Ramos (cell line): ENCODE measurements around the gene IGFN1.
"Not testable (repeated sequence)": the region's sequence is repeated elsewhere in the genome, so short reads cannot be mapped to it uniquely, and the experiment has no call there.

Experiments used
- in situ Hi-C: fragments of 300-500 bp; cut with MboI; formaldehyde crosslinking; loops from one replicate; pipeline ENCODE4 v1.14.3; 2022; ENCODE audit warnings: low sequenced_read_pairs; ENCODE audit not compliant: unreplicated experiment

Gene IGFN1

DNA sequence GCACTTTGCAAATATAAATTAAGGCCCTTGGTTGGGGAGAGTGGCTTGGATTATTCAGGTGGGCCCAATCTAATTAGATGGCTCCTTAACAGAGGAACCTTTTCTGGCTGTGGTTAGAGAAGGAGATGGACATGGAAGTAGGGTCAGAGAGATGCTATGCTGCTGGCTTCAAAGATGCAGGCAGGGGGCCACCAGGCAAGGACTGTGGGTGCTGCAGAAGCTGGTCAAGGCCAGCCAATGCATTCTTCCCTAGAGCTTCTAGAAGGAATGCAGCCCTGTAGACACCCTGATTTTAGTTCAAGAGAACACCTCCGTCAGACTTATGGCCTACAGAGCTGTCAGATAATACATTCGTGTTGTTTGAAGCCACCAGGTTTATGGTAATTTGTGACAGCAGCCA lies 32.7 kb upstream of the IGFN1 start:
- in situ Hi-C loops = no loop called here

DNA sequence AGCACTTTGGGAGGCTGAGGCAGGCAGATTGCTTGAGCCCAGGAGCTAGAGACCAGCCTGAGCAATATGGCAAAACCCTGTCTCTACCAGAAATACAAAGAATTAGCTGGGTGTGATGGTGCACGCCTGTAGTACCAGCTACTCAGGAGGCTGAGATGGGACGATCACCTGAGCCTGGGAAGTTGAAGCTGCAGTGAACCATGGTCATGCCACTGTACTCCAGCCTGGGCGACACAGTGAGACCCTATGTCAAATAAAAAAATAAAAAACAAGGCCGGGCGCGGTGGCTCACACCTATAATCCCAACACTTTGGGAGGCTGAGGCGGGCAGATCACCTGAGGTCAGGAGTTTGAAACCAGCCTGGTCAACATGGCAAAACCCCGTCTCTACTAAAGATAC lies 27.6 kb upstream of the IGFN1 start:
- in situ Hi-C loops = not testable (repeated sequence)

DNA sequence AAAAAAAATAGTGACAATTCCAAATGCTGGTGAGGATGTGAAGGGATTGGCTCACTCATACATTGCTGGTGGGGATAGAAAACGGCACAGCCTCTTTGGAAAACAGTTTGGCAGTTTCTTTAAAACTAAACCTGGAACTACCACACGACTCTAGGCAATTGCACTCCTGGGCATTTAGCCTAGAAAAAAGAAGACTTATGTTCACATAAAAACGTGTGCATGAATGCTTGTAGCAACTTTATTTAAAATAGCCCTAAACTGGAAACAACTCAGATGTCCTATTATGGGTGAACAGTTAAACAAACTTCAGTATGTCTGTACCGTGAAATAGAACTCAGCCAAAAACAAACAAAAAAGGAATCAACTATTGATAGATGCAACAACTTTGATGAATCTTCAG lies 26.9 kb upstream of the IGFN1 start:
- in situ Hi-C loops = no loop called here

DNA sequence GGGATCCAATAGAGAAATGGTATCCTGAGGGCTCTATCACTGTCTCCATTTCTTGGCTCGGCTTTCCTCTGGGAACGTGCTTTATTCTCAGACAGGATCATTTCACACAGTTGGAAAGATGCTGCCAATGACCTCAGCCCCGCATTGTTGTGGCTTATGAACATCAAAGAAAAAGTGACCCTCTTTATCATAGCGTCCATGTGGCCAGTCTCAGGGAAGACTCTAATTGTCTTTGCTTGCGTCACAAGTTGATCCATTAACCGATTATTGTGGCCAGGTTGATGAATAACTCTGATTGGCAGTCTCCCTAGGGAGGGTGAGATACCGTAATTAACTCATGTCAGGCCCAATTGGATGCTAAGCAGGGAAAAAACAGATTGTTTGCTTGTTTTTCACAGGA lies 26.0 kb upstream of the IGFN1 start:
- in situ Hi-C loops = no loop called here

DNA sequence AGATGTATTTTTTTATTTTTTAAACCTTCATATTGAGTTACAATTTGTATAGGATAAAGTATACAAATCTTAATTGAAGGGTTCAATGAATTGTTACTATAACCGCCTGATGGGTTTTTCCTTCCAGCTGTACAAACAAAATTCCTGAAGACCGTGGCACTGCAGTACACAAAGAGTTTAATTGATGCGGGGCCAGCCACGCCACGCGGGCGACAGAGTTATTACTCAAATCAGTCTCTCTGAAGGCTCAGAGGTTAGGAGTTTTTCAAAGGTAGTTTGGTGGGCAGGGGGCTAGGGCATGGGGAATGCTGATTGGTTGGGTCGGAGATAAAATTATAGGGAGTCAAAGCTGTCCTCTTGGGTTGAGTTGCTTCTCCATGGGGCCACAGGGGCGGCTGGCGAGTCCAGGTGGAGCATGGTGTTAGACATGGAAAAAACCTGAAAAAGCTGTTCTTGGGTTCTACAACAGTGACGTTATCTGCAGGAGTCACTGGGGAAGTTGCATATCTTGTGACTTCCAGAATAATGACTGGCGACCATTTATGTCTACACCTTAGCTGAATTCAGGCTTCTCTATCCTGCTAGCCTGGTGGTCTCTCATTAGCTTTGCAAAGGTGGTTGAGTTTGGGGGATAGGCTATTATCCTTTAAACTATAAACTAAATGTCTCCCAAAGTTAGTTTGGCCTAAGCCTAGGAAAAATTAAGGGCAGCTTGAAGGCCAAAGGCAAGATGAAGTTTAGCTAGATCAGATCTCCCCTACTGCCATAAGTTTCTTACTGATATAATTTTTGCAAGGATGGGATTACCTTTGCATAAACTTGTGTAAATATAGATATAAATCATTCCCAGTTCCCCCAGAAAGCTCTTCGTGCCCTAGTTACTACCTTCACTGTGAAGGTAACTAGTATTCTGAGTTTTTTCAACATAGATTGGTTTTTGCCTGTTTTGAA lies 23.3 kb upstream of the IGFN1 start:
- in situ Hi-C loops = no loop called here

DNA sequence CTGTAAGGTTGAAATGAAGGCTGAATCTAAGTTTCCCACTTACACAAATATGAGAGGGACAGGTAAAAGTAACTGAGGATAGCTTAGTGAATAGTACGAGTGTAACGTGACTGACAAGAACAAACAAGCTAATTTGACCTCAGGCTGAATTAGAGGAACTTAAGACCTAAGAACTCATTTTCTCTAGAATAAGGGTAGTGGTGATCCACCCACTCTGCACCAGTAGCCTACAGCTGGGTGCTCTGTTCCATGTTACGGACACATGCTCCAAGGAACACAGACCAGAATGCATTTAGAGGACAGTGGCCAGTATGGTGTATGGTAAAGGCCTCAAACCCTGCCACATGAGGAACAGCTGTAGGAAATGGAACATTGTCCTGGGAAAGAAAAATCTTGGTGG lies 21.4 kb upstream of the IGFN1 start:
- in situ Hi-C loops = no loop called here

DNA sequence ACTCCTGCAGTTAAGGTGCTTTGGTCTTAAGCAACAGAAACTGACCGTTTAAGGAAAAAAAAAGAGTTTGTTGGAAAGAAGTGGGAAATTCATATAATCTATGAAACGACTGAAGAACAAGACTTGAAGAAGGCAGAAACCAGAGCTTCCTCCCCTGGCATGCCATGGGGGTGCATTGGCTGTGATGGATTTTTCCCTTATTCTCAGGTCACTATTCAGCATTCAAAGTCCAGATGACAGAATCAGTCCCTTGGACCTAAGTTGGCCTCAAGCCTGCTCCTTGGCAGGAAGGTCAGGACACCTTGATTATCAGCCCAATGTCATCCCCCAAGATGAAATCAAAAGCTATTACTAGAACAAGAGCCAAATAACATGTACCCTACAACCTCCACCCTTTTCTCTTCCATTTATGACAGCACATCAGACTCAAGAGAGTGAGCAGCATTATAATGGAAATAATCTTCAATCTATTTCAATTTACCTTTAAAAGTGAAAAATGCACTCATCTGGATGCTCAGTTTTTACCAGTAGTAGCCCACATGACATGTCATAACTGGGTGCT lies 20.6 kb upstream of the IGFN1 start:
- in situ Hi-C loops = no loop called here

DNA sequence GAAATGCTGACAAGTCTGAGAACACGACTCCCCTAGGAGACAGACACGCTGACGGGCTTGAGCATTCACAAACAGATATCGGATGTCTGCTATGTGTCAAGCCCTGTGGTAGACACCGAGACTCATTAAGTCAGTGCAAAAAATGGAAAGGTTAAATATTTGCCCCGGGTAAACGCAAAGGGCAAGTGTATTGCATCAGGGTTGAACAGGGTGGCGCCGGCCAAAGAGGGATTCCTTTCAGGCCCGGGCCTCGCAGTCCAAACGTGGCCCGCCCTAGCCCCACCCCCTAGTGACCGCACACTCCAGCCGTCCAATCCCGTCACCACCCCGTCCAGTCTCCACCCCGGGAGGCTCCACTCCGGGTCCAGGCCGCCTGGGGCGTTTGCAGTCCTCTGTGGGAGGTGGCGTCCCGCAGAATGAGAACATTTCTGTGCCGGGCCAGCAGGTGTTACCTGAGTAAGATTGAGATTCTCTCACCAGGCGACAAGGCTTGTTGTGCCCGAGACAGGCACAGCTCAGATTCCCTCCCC lies 20.0 kb upstream of the IGFN1 start:
- in situ Hi-C loops = no loop called here

DNA sequence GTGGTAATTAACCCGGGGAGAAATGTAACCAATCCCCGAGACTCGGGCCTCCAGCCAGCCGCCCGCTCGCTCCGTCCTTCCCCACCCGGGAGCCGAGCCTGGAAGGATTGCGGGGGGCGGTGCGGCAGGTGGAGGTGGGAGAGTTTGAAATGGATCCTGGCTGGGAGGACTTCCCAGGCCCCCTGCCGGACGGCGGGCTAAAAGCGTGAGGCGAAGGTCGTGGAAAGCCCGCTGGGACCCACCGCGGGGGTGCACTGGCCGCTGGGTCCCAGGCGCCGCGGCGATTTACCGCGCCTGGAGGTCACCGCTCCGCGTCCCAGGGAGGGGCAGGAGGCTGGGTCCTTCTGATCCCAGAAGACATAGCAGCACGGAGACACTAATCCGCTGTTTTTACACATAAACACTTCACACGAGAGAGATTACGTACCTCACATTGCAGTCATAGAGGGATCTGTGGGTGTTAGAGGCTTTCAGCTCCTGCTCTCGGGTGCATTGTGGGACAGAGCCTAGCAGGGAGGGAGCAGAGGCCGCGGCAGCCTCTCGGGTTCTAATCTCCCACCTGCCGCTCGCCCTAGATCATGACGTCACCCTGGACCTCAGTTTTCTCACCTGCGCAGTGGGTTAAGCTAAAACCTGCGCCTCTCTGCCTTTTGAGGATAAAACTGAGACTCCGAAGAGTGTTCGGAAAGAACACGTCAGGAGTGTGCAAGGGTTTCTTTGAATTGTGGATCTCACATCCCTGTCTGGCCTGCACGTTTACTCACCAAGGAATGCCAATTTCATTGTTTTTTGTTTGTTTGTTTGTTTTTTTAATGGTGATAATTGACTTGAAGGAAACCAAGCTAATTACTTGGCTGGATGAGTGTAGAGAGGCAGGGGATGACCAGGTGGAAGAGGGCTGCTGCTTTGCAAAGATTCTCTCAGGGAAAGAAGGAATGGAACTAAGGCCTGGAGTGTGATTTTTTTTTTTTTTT lies 19.3 kb upstream of the IGFN1 start:
- in situ Hi-C loops = no loop called here

DNA sequence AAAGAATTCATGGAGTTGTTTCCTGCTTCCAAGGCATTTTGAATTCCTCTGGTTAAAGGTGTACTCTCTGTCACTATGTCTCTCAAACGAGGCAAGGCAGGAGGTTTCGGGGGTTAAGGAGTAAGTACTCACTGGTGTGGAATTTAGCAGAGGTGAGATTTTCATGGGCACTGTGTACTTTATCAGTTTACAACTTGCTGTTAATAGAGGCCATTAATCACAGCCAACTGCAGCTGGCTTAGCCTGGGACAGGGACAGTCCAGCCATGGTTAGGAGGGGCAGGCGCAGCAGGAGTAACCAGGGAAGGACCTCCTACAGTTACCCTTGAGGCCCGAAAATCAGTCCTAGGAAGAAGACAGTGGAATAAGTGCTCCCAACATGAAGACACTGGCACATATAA lies 18.3 kb upstream of the IGFN1 start:
- in situ Hi-C loops = no loop called here

DNA sequence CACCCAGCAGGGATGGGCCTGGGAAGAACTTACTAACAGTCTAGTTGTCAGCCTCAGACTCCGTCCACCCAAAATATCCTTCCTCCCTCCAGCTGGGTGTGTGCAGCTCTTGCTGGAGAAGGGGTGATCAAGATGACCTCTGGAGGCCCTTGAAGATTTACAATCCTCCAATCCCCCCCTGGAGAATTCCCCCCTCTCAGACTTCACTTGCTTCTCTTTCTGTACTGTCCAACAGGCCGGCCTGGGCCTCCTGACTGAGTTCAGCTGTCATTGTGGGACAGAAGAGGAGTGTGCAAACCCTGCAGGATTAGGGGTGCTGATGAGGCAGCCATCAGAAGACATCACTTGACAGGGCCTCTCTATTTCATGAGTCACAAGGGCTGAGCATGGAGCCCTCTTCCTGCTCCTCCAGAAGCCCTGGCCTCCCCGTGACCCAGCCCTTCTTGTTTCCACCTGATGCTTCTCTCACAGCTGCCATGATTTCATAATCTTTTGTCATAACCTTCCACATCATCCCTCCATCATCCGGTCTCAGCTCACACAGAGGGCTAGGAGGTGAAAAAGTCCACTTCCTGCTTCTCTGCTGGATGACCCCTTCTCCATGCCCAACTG lies 17.5 kb upstream of the IGFN1 start:
- in situ Hi-C loops = no loop called here

DNA sequence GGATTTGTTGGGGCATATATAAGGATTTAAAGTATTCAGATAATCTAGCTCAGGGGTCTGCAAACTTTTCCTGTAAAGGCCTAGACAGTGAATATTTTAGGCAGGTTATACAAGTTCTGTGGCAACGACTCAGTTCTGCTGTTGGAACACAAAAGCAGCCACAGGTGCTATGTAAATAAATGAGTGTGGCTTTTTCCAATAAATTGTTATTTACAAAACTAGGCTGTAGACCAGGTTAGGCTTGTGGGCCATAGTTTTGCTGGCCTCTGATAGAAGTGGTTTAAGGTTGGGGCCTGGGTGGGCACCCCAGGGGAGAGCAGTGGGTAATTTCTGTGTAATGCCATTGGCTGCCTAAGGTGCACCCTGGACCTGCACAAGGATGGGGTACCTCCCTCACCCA lies 16.9 kb upstream of the IGFN1 start:
- in situ Hi-C loops = no loop called here

DNA sequence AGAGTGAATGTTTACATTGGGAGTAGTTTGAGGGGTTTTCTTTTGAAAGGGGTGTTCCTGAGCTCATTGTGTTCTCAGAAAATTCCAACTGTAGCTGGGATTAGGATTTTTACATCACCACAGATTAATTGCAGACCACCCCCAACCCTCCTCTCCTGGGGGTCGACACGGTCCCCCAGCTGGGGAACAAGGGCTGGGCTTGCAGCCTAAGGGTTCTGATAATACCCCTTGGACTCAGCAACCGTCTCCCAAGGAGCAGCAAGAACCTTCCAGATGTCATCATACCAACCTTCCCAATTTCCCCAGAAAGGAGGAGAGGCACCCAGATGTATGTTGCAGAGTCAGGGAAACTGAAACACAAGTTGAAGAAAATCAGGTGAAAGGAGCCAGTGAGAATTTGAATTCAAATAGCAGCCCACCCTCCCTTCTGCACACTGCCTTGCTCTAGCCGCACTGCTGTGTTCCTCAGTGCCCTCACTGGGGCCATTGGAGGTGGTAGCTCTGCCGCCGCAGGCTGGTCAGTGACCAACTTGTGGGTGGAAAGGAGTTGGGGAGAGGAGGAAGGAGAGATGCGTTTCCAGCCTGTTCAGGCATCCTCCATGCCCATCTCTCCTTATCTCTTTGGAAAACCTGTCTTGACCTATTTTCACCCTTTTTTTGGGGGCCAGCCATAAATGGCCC lies 14.7 kb upstream of the IGFN1 start:
- in situ Hi-C loops = no loop called here

DNA sequence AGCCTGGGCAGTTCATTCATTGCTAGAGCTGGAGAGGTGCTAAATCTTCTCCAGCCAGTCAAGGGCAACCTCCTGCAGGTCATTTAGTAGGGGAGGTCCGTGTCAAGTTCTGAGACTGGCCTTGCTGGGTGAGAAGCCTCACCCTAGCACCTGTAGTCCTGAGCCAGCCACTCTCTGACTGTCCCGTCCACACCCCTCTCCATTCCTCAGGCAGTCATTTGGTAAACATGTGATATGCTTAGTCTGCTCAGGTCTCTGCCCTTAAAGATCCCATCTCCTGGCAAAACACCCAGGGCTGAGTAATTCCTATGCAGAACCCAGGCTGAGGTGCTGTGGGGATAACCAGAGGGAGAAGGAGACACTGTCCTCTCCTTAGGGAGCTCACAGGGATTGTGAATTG lies 13.7 kb upstream of the IGFN1 start:
- in situ Hi-C loops = no loop called here

DNA sequence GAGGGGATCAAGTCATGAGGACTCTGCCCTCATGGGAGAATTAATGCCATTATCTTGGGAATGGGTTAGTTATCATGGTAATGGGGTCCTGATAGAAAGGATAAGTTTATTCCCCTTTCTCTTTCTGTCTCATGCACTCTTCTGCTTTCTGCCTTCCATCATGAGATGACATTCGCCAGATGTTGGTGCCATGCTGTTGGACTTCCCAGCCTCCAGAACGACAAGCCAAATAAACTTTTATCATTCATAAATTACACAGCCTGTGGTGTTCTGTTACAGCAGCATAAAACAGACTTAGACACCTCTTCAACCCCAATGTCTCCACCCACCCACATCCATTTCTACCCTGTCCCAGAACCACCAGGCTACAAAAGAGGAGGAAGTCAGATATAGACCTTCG lies 11.9 kb upstream of the IGFN1 start:
- in situ Hi-C loops = no loop called here

DNA sequence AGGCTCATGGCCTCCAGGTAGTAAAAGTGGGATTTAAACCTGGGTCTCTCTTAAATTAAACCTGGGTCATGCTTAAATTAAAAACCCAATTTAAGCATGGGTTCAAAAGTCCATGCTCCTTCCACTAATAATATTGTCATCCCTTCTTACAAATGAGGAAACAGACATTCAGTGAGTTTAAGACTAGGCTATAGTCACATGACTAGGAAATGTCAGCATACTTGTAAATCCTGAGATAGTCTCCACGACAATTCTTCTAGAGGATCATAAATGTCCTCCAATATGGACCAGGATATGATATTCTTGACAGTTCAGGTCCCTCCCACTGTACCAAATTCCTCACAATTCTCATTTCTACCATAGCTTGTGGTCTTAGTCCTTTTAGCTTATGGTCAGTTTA lies 10.5 kb upstream of the IGFN1 start:
- in situ Hi-C loops = no loop called here

DNA sequence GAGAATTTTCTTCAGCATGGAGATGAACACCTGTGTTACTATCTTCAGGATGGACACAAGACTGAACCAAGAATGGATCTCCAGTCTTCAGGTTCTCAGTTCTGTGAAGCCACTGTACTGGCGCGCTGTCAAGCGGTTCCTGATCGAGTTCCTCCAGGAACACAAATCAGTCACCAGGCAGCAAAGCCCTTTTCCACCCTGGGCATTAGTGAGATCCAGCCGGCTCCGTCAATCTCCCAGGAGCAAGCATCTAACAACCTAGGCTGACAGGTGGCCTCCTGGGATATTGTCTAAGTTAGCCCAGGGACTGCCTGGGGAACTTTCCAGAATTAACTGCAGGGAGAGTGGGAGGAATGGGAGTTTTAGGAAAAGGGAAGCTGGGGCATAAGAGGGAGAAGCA lies 9.7 kb upstream of the IGFN1 start:
- in situ Hi-C loops = no loop called here

DNA sequence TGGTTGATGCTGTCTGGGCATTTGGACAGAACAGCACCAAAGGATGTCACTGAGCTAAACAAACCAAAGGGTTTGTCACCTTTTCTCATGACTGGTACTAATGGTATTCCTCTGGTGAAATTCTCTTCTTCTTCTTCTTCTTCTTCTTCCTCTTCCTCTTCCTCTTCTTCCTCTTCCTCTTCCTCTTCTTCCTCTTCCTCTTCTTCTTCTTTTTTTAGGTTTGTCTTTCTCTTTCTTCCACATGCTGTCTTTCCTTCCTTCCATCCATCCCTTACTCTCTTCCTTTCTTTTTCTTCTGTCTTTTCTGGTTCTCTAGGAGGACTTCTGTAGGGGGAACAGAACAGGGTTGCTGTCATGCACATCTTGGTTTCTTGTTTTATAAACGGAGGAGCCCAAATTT lies 9.3 kb upstream of the IGFN1 start:
- in situ Hi-C loops = no loop called here

DNA sequence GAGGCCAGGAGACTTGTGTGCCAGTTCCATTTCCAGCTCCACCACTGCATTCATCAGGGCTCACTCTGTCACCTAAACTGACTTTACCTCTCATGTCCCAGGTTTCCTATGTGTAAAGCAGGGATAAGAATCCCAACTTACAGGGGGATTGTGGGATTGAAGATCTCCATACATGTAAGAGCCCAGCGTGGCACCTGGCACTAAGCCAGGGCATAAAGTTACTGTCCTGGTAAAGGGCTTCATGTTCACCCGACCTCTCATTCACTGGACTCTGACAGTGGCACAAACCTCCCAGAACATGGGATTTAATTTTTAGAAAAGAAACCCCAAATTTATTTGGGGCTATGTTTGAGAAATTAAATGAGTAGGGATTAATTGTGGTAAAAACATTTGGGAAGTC lies 8.9 kb upstream of the IGFN1 start:
- in situ Hi-C loops = no loop called here

DNA sequence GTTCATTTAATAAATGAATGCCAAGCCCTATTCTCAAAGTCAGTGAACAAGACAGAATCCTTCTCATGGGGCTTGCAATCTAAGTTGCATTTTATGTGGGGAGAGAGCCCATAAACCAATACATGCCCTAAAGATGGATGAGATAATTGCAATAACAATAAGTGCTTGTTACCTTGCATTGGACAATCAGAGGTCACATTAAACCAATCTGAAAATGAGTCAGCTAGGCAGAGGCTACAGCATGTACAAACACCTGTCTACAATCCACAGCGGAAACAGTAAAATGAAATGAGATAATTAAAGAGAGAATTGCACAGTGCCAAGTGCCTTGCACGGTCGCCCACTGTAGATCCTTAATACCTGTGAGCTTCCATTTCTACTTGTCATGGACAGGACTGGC lies 7.4 kb upstream of the IGFN1 start:
- in situ Hi-C loops = no loop called here
